Astrocyte (in vitro differentiated cells and primary cell): ENCODE measurements around the gene MORN5.

ENCODE experiments used
- EZH2 ChIP-seq: IDR thresholded peaks from 2 replicates; pipeline ENCODE4 v1.6.1; 2012; ENCODE audit warnings: mild to moderate bottlenecking, low read length, inconsistent platforms; ENCODE audit not compliant: insufficient read depth
- TF ChIP-seq, protein P1 (sequence below): IDR thresholded peaks from 2 replicates; pipeline ENCODE4 v1.5.1; 2011; ENCODE audit warnings: low read depth, mild to moderate bottlenecking, inconsistent platforms, low read length, moderate library complexity; ENCODE audit not compliant: insufficient read depth

DNA sequence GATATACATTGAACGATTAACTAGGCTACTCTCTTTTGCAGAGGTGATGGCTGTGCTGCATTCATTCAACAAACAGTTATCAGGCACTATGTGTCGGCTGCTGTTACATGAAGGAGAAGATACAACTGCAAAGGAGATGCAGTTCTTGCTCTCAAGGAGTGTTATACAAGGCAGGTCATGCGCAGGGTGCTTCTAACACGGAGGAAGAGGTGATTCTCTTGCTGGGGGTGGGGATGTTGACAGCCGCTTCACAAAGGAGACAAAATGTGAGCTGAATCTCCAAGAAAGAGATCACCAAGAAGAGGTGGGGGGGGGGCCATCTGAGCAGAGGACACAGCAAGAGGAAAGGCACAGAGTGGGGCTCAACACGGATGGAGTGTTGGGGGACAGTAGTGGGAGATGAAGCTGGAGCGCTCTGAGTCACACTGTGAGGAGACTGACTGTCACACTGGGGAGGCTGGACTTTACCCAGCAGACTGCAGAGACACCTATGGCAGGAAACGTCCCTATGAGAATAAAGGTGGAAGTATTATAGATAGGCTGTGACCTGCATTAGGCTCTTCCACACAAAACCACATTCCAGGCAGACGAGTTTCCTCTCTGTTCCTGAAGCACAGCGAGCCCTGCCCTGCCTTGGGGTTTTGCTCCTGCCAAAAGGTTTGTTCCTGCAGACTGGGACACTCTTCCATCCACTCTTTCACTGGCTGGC lies 21.0 kb upstream of the MORN5 start:
- TF ChIP-seq, protein P1, sequence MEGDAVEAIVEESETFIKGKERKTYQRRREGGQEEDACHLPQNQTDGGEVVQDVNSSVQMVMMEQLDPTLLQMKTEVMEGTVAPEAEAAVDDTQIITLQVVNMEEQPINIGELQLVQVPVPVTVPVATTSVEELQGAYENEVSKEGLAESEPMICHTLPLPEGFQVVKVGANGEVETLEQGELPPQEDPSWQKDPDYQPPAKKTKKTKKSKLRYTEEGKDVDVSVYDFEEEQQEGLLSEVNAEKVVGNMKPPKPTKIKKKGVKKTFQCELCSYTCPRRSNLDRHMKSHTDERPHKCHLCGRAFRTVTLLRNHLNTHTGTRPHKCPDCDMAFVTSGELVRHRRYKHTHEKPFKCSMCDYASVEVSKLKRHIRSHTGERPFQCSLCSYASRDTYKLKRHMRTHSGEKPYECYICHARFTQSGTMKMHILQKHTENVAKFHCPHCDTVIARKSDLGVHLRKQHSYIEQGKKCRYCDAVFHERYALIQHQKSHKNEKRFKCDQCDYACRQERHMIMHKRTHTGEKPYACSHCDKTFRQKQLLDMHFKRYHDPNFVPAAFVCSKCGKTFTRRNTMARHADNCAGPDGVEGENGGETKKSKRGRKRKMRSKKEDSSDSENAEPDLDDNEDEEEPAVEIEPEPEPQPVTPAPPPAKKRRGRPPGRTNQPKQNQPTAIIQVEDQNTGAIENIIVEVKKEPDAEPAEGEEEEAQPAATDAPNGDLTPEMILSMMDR: no peak
- no peak for TF ChIP-seq EZH2
